SK-N-SH (cell line): ENCODE results near the gene IGFALS. TPM values are rescaled to one million over a fixed set of nuclear protein-coding genes. Genes with fewer than 3 reads are reported as not detected.

ENCODE experiments used
- CTCF ChIA-PET: fragments of 300-600, 350-600 bp; formaldehyde crosslinking; extraction: SDS; loops from one replicate; lab custom pipeline; 2021; lab: Yijun Ruan, JAX
- POLR2A ChIA-PET: fragments of 350-600 bp; sonication (Branson Sonifier 250); formaldehyde crosslinking; extraction: SDS; loops from one replicate; lab custom pipeline; 2020; ENCODE audit warnings: antibody characterized with exemption, inconsistent platforms; lab: Yijun Ruan, JAX
- DNase-seq: peaks from one replicate; pipeline ENCODE4 v3.0.0; 2012
- H2AFZ ChIP-seq: fragments of 200-600 bp; sonication (generic); 2 replicates; pipeline ENCODE4 v1.8.1; 2016; ENCODE audit warnings: antibody characterized with exemption, mild to moderate bottlenecking, low read depth
- H3F3A ChIP-seq: fragments of 200-600 bp; sonication (generic); replicated peaks from 2 replicates; pipeline ENCODE3; 2016; ENCODE audit warnings: antibody characterized with exemption, mild to moderate bottlenecking; ENCODE audit not compliant: insufficient read depth
- H3K27ac ChIP-seq, 2 experiments: fragments of 200-500 bp in 1 of 2; fragments of 200-600 bp in 1 of 2; sonication (Bioruptor generic) in 1 of 2; sonication (generic), shearing (Covaris generic) in 1 of 2; 2 replicates each; pipeline versions ENCODE4 v1.5.1 to v1.6.1; 2014 to 2016; ENCODE audit warnings: low read depth in 2 of 2, inconsistent platforms in 1 of 2, low read length in 1 of 2, mild to moderate bottlenecking in 1 of 2, mixed read lengths in 1 of 2
- H3K27me3 ChIP-seq: fragments of 200-600 bp; sonication (generic), shearing (Covaris generic); 2 replicates; pipeline ENCODE4 v1.6.1; 2016; ENCODE audit warnings: mixed run types; ENCODE audit not compliant: insufficient read depth
- H3K36me3 ChIP-seq, 2 experiments: fragments of 200-500 bp in 1 of 2; fragments of 200-600 bp in 1 of 2; sonication (Bioruptor generic) in 1 of 2; sonication (generic) in 1 of 2; replicated peaks in 1 of 2; 2 replicates each; pipeline versions ENCODE3 to v1.5.1; 2014 to 2016; ENCODE audit warnings: low read length in 1 of 2, mild to moderate bottlenecking in 1 of 2; ENCODE audit not compliant: insufficient read depth in 2 of 2, control insufficient read depth in 1 of 2
- H3K4me1 ChIP-seq, 2 experiments: fragments of 200-500 bp in 1 of 2; fragments of 200-600 bp in 1 of 2; sonication (Bioruptor generic) in 1 of 2; sonication (generic), shearing (Covaris generic) in 1 of 2; 2 replicates each; pipeline versions ENCODE4 v1.5.1 to v1.6.1; 2014 to 2016; ENCODE audit warnings: low read depth in 1 of 2, low read length in 1 of 2, mixed run types in 1 of 2; ENCODE audit not compliant: insufficient read depth in 2 of 2, control insufficient read depth in 1 of 2
- H3K4me2 ChIP-seq: fragments of 200-600 bp; sonication (generic), shearing (Covaris generic); 2 replicates; pipeline ENCODE4 v1.6.1; 2017; ENCODE audit warnings: mixed run types
- H3K4me3 ChIP-seq, 2 experiments: fragments of 200-500 bp in 1 of 2; fragments of 200-600 bp in 1 of 2; sonication (Bioruptor generic) in 1 of 2; sonication (generic), shearing (Covaris generic) in 1 of 2; 2 replicates each; pipeline versions ENCODE4 v1.5.1 to v1.8.1; 2014 to 2016; ENCODE audit warnings: low read depth in 2 of 2, inconsistent platforms in 1 of 2, low read length in 1 of 2, mild to moderate bottlenecking in 1 of 2, mixed read lengths in 1 of 2, moderate library complexity in 1 of 2
- H3K79me2 ChIP-seq: fragments of 200-600 bp; sonication (generic); 2 replicates; pipeline ENCODE4 v1.8.1; 2017; ENCODE audit warnings: mild to moderate bottlenecking; ENCODE audit not compliant: insufficient read depth
- H3K9ac ChIP-seq: fragments of 200-600 bp; sonication (generic); 2 replicates; pipeline ENCODE4 v1.6.1; 2017; ENCODE audit warnings: mixed run types
- H3K9me2 ChIP-seq: fragments of 200-600 bp; sonication (generic); 2 replicates; pipeline ENCODE4 v1.6.1; 2017; ENCODE audit warnings: mixed run types
- H3K9me3 ChIP-seq: fragments of 200-600 bp; sonication (generic); 2 replicates; pipeline ENCODE4 v1.6.1; 2017; ENCODE audit warnings: mixed run types, mild to moderate bottlenecking, moderate library complexity
- H4K20me1 ChIP-seq: fragments of 200-600 bp; sonication (generic); 2 replicates; pipeline ENCODE4 v1.6.1; 2017; ENCODE audit warnings: mild to moderate bottlenecking, mixed run types; ENCODE audit not compliant: insufficient read depth
- CTCF ChIP-seq: fragments of 200-600 bp; sonication (generic); IDR thresholded peaks from 2 replicates; pipeline ENCODE4 v1.6.1; 2017; ENCODE audit warnings: antibody characterized with exemption, mild to moderate bottlenecking, moderate library complexity
- EZH2phosphoT487 ChIP-seq: fragments of 200-600 bp; sonication (generic); IDR thresholded peaks from 2 replicates; pipeline ENCODE4 v1.6.1; 2017; ENCODE audit warnings: low read depth, mixed run types, mild to moderate bottlenecking, antibody characterized with exemption, moderate library complexity, borderline replicate concordance
- FOSL2 ChIP-seq: IDR thresholded peaks from 2 replicates; pipeline ENCODE4 v1.4.0; 2012; ENCODE audit warnings: low read depth, mild to moderate bottlenecking, moderate library complexity, borderline replicate concordance
- FOXM1 ChIP-seq: IDR thresholded peaks from 2 replicates; pipeline ENCODE4 v1.4.0; 2012; ENCODE audit warnings: low read depth, mild to moderate bottlenecking
- POLR2AphosphoS5 ChIP-seq: IDR thresholded peaks from 2 replicates; pipeline ENCODE4 v1.6.1; 2012; ENCODE audit warnings: low read depth, low read length
- RCOR1 ChIP-seq: fragments of 150-350 bp; IDR thresholded peaks from 2 replicates; pipeline ENCODE4 v1.6.1; 2017; ENCODE audit warnings: antibody characterized with exemption, low read length
- RFX5 ChIP-seq: IDR thresholded peaks from 2 replicates; pipeline ENCODE4 v1.6.1; 2012; ENCODE audit warnings: mild to moderate bottlenecking, improper control_type of control experiment, low read length
- SIN3A ChIP-seq: IDR thresholded peaks from 2 replicates; pipeline ENCODE4 v1.6.1; 2012; ENCODE audit warnings: low read depth, mild to moderate bottlenecking, low read length, moderate library complexity, borderline replicate concordance
- TAF1 ChIP-seq: IDR thresholded peaks from 2 replicates; pipeline ENCODE4 v1.6.1; 2012; ENCODE audit warnings: low read depth, mild to moderate bottlenecking, low read length, moderate library complexity, borderline replicate concordance
- TCF12 ChIP-seq: IDR thresholded peaks from 2 replicates; pipeline ENCODE4 v1.4.0; 2012
- USF1 ChIP-seq: IDR thresholded peaks from 2 replicates; pipeline ENCODE4 v1.4.0; 2012; ENCODE audit warnings: low read depth, borderline replicate concordance
- WGBS: methylation state at CpG from one replicate; pipeline ENCODE4 v1.1.6; 2017; ENCODE audit warnings: low lambda C conversion rate; 5-methylcytosine and 5-hydroxymethylcytosine counted together
- polyA plus RNA-seq, 3 experiments: library from polyadenylated mRNA; depleted of rRNA; stranded (reverse); fragments of >200 nt; gene quantifications; 2 replicates each; pipeline ENCODE4 v1.2.3, GENCODE V29; 2012
- TF ChIP-seq, protein P1 (sequence below): IDR thresholded peaks from 2 replicates; pipeline ENCODE4 v1.4.0; 2012; ENCODE audit warnings: low read depth, borderline replicate concordance
- TF ChIP-seq, protein P2 (sequence below): fragments of 150-350 bp; IDR thresholded peaks from 2 replicates; pipeline ENCODE4 v1.6.1; 2016; ENCODE audit warnings: mild to moderate bottlenecking, low read depth, low read length

The IGFALS gene
- polyA plus RNA-seq, 1 of the 3 experiments (the other 2 are of a cell fraction) = 0.02 TPM

DNA sequence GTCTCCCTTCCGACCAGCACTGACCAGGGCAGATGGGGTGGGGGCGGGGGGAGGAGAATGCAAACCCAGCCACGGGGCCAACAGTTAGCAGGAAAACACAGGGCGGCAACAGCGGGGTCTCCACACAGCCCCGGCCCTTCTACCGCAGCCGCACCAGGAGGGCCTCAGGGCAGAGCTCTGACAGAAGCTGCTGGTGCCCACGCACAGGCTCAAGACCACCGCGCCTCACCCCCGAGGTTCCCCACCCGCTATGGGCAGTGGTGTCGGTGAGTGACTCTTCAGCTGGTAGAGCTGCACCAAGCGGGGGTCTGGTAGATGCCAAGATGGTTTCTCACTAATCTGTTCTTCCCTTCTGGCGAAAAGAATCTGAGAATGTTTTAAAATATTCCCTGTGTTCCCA, 17.0 kb upstream of the IGFALS start:
- no peak for DNase-seq
- ChIA-PET POLR2A (no interaction called here), CTCF (interaction anchor here (1.0 to 1.6 kb wide), 2 partner anchors 119 to 133 kb away, joined by 3 to 4 read pairs; partner anchors contain the start of gene MSRB1)
- Histone ChIP-seq H2AFZ (no peak overlapping the region), H3K9me3 (no peaks in the 10 kb centered on the region), H3K27me3 (no peaks in the 10 kb centered on the region), H3K9me2 (no peaks in the 10 kb centered on the region), H3K4me2 (no peak overlapping the region), H3K4me3 (no peak overlapping the region), H3K4me1 (no peaks in the 10 kb centered on the region), H3K27ac (no peak overlapping the region)
- TF ChIP-seq RFX5 (no peak), RCOR1 (no peak), USF1 (no peak), CTCF (no peak), FOSL2 (no peak), SIN3A (no peak), POLR2AphosphoS5 (no peak), TAF1 (no peak), FOXM1 (no peak), EZH2phosphoT487 (no peak), TCF12 (no peak)
- TF ChIP-seq, protein P1, sequence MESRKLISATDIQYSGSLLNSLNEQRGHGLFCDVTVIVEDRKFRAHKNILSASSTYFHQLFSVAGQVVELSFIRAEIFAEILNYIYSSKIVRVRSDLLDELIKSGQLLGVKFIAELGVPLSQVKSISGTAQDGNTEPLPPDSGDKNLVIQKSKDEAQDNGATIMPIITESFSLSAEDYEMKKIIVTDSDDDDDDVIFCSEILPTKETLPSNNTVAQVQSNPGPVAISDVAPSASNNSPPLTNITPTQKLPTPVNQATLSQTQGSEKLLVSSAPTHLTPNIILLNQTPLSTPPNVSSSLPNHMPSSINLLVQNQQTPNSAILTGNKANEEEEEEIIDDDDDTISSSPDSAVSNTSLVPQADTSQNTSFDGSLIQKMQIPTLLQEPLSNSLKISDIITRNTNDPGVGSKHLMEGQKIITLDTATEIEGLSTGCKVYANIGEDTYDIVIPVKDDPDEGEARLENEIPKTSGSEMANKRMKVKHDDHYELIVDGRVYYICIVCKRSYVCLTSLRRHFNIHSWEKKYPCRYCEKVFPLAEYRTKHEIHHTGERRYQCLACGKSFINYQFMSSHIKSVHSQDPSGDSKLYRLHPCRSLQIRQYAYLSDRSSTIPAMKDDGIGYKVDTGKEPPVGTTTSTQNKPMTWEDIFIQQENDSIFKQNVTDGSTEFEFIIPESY = no peak
- TF ChIP-seq, protein P2, sequence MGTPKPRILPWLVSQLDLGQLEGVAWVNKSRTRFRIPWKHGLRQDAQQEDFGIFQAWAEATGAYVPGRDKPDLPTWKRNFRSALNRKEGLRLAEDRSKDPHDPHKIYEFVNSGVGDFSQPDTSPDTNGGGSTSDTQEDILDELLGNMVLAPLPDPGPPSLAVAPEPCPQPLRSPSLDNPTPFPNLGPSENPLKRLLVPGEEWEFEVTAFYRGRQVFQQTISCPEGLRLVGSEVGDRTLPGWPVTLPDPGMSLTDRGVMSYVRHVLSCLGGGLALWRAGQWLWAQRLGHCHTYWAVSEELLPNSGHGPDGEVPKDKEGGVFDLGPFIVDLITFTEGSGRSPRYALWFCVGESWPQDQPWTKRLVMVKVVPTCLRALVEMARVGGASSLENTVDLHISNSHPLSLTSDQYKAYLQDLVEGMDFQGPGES = no peak
- TF ChIP-seq, all 33 proteins: peak for 0
- Histone ChIP-seq H3K9ac (no peak overlapping the region), H4K20me1 (no peaks in the 10 kb centered on the region), H3F3A (peaks cover 7% of the 10 kb centered on the region), H3K79me2 (peaks cover 4% of the 10 kb centered on the region; the same call in 1 of the 2 replicates), H3K36me3 (peaks cover 6 to 11% of the 10 kb centered on the region in 2 experiments)
- 92% methylated on average over 6 of the region's 16 CpGs for WGBS
